ENCODE results near the gene PIK3CG.

- TF ChIP-seq CTCF (IDR thresholded peaks at IDR 0.05 in 2 of 3, conservative IDR thresholded peaks at IDR 0.05 in 1 of 3; ENCODE audit: borderline replicate concordance in 1 of 3, insufficient read depth in 1 of 3, low read depth in 2 of 3, low read length in 2 of 3) (no peak), POLR2A (IDR thresholded peaks at IDR 0.05; ENCODE audit: borderline replicate concordance, extremely low read depth, insufficient read depth, insufficient read length) (no peak), SRF (IDR thresholded peaks at IDR 0.05; ENCODE audit: low read depth) (no peak), SP1 (IDR thresholded peaks at IDR 0.05; ENCODE audit: low read depth) (no peak), POLR2AphosphoS5 (IDR thresholded peaks at IDR 0.05; ENCODE audit: low read depth, low read length) (no peak)
Observed at GRCh38 chr7:106866298-106867281, 1.5 kb downstream of the PIK3CG start.

Data from HCT116 (cell line).